ENCODE measurements around the gene C22orf31. TPM values are rescaled to one million over a fixed set of nuclear protein-coding genes. Genes with fewer than 3 reads are reported as not detected.
"Not testable (repeated sequence)": the region's sequence is repeated elsewhere in the genome, so short reads cannot be mapped to it uniquely, and the experiment has no call there.

Gene C22orf31
- total RNA-seq, 1 donor from 2014 or later = not detected

DNA sequence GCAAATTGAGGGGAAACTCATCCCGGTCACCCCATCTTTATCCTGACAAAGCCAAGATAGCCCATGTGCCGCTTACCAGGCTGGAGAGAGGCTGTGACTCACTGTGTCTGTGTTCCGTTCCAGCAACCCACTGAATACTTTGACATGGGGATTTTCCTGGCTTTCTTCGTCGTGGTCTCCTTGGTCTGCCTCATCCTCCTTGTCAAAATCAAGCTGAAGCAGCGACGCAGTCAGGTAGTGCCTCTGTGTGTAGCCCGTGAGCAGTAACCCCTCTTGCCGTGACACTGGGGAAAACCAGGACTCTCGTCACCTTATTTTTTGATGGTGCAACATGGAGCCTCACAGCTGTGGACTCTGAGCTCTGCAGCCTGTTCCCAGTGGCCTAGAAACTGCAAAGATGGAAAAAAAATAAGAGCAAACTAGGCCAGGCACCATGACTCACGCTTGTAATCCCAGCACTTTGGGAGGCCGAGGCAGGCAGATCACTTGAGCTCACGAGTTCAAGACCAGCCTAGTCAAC is 16.9 kb downstream of the C22orf31 start:
- peak; percentile 95 for DNase-seq (ENCODE audit: low read depth)
- TF ChIP-seq, protein P1, sequence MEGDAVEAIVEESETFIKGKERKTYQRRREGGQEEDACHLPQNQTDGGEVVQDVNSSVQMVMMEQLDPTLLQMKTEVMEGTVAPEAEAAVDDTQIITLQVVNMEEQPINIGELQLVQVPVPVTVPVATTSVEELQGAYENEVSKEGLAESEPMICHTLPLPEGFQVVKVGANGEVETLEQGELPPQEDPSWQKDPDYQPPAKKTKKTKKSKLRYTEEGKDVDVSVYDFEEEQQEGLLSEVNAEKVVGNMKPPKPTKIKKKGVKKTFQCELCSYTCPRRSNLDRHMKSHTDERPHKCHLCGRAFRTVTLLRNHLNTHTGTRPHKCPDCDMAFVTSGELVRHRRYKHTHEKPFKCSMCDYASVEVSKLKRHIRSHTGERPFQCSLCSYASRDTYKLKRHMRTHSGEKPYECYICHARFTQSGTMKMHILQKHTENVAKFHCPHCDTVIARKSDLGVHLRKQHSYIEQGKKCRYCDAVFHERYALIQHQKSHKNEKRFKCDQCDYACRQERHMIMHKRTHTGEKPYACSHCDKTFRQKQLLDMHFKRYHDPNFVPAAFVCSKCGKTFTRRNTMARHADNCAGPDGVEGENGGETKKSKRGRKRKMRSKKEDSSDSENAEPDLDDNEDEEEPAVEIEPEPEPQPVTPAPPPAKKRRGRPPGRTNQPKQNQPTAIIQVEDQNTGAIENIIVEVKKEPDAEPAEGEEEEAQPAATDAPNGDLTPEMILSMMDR (conservative IDR thresholded peaks at IDR 0.05; ENCODE audit: low read depth, low read length) = no peak
- no peak overlapping the region for H3K4me3 ChIP-seq (ENCODE audit: low read depth, low read length)

DNA sequence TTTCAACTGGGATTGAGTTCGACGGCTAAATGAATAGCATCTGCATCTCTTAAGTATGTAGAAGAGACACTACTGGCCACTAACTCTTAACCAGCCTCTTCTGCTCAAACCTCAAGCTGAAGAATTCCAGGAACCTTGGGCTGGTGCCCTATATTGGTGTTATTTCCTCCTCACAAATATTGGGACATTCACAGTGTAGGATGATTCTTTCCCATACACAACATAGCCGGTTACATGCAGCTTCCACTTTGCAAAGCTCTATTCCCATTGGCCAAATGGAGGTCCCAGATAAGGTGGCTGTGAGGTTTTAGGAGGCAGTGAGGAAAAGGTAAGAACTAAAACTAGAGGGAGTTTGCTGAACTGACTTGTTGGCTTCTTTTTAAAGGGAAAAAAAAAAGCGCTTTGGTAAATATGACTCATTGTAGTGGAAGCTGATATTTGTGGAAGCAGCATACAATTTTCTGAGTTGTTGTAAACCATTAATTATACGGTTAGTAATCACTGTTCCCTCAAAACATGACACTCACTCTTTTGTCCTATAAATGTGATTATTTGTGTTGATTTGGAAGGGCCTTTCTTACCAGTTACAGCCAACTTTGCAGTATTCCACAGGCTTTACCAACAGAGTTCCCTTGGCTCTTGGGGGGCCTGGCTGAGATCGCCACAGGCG is 17.6 kb downstream of the C22orf31 start:
- TF ChIP-seq, protein P1 (conservative IDR thresholded peaks at IDR 0.05; ENCODE audit: low read depth, low read length) = no peak
- H3K4me3 ChIP-seq (ENCODE audit: low read depth, low read length) = no peak overlapping the region

DNA sequence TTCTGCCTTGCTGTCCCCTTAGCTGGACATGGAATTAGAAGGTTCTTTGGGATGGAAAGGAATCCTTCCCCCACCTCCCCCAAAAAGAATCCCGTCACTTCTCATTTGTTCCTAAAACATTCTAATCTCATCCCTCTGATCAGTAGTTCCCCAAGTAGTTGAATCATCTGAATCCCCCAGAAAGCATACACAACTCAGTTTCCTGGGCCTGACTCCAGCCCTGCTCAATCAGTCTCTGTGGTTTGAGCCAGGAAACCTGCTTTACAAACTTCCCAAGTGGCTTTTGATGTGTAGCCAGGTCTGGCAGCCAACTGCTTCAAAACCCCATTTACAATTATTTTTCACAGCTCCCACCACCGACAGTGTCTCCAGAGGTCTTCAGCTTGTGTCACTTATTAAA is 20.2 kb downstream of the C22orf31 start:
- no peak for DNase-seq (ENCODE audit: low read depth)
- no peak overlapping the region for H3K4me3 ChIP-seq (ENCODE audit: low read depth, low read length)
- TF ChIP-seq, protein P1 (conservative IDR thresholded peaks at IDR 0.05; ENCODE audit: low read depth, low read length) = no peak

More for the DNA sequence above, 17.6 kb downstream of the C22orf31 start:
- peak; percentile 63 for DNase-seq (ENCODE audit: low read depth)

DNA sequence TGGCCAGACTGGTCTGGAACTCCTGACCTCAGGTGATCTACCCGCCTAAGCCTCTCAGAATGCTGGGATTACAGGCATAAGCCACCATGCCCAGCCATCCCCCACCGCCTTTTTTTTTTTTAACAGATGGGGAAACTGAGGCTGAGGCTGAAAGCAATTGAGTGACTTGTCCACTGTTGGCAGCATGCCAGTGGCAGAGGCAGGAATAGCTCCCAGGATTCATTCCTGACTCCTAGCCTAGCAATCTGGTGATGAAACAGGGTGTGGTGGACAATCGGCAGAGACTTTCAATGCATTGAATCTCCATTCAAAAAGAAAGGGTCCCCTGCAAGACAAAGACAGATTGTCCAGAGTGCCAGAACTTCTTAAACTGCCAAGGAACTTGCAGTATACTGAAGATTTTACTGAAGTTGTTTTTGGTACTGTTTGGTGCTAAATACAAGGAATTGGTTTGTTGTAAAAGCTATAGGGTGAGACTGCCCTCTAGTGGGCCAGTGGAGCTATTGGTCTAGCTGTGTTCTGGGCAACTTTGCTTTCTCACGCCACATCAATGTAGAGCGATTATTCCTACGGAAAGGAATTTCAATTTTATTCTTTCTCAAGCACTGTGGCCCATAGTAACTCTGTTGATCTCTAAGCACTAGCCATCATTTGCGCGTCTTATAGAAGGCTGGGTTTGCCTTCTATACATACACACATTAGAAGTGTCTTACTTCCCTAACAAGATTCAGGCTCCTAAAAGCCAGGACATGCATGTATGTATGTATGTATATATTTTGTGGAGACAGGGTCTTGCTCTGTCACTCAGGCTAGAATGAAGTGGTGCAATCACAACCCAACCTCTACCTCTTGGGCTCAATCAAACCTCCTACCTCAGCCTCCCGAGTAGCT is 21.0 kb downstream of the C22orf31 start:
- TF ChIP-seq, protein P1 (conservative IDR thresholded peaks at IDR 0.05; ENCODE audit: low read depth, low read length) = peak; percentile 99
- no peak overlapping the region for H3K4me3 ChIP-seq (ENCODE audit: low read depth, low read length)
- peak; percentile 68 for DNase-seq (ENCODE audit: low read depth)

DNA sequence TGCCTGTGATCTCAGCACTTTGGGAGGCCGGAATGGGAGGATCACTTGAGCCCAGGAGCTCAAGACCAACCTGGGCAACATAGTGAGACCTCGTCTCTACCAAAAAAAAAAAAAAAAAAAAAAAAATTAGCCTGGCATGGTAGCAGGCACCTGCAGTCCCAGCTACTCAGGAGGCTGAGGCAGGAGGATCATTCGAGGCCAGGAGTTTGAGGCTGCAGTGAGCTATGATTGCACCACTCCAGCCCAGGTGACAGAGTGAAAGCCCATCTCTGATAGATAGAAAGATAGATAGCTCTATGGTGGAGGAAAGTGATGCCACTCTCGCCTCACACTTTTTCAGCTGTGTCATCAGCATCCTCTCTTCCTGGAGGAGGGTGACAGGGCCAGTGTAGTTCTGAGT is 21.9 kb downstream of the C22orf31 start:
- not testable (repeated sequence) for H3K4me3 ChIP-seq (ENCODE audit: low read depth, low read length); DNase-seq (ENCODE audit: low read depth)

DNA sequence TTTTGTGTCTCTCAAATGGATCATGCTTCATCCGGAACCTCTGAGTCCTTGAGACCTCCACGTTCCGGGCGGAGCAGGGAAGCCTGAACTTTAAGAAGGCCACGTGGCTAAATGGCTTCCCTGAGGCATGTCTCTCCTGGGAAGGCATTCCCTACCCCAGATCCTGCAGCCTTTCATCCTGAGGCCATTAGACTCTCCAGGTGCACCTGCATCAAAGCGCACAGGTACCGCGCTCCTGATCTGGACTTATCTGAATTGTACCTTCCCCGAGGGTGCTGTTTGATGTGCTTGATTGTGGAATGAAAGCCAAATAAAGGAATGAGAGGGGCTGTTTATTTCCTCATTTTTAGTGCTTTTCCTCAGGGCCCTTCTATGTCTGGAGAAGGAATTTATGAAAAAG is 22.5 kb downstream of the C22orf31 start:
- H3K4me3 ChIP-seq (ENCODE audit: low read depth, low read length) = no peak overlapping the region
- no peak for DNase-seq (ENCODE audit: low read depth)
- TF ChIP-seq, protein P1 (conservative IDR thresholded peaks at IDR 0.05; ENCODE audit: low read depth, low read length) = no peak

DNA sequence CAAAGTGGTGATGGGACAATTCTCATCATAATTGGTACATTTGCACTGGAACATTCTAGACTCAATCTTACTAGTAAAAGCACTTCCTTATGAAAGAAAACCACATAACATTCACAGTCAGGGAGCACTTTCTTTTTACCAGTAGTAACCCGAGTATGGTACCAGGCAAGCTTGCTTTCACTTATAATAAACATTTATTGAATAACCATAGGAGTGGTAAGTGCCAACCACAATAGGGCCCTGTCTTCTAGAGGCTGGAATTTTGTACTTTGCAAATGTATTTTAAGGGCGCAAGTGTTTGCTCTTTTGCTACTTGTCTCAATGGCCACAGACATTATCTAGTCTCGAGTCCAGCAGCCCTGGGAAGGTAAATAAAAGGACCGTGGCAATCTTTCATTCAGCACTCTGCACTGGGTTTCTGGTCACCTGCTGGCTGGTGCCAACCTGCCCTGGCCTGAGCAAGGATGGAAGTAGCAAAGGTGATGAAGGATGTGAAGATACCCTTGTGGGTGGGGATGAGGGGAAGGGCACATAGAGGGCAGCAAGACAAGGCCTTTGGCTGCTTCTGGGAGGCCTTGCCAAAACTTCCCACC is 24.2 kb downstream of the C22orf31 start:
- TF ChIP-seq, protein P1 (conservative IDR thresholded peaks at IDR 0.05; ENCODE audit: low read depth, low read length) = no peak
- no peak for DNase-seq (ENCODE audit: low read depth)
- no peak overlapping the region for H3K4me3 ChIP-seq (ENCODE audit: low read depth, low read length)
